Measurements from ENCODE around the gene FAM83D.
"Not testable (repeated sequence)": the region's sequence is repeated elsewhere in the genome, so short reads cannot be mapped to it uniquely, and the experiment has no call there.

Gene FAM83D

DNA sequence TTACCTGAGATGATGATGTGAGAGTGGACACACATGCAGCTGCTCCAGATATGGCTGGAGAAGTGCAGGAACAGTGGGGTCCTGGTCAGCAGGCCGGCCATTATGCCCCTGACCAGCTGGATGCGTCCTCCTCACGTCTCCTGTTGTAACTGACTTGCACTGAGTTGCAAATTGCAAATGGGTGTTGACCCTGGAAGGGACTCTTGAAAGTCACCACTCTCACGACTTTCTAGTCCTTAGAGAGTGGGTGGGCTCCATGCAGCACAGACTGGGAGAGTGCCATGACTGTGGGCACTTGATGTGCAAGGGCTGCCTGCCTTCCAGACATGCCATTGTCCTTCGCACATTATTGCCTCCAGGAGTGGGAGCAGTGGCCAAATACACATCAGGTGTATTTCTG is 10.8 kb downstream of the FAM83D start:
- DNase-seq: no peak

DNA sequence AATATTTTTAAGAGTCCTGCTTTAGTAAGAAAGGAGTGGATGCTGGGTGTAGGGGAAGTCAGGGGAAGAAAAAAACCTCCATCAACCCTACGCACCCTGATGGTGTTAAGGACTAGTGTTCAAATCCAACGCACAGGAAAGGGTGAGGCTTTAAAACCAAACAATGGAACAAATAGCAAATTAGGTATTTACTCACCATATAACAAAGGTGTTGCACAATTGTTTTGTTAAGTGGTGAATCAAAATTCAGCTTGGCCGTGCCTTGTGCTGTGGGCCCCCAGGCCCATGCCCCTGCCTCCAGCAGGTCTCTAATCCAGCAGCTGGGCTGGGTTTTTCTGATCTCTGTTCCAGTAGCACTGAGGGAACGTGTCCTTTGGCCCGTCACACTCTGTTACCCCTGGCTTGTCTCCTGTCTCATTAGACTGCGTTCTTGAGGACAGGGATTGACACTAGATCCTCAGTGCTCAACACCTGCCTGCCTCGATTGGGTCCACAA is 11.8 kb downstream of the FAM83D start:
- no peak for DNase-seq

DNA sequence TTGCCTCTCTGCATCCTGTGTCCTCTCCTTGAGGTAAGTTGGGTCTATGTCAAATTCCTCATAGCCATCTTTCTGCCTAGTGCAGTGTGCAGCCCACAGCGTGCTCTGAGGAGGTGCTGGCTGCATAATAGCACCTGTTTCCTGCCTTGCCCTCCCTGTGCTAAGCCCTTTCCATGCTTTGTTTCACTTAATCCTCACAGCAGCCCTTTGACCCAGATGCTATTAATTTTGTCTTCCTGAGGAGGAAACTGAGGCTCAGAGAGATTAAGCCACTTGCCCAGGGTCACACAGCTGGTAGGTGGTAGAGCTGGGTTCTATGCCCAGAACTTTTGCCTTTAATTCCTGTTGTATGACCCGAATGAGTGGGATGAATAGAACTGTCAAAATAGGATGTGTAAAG is 13.5 kb downstream of the FAM83D start:
- DNase-seq: no peak

DNA sequence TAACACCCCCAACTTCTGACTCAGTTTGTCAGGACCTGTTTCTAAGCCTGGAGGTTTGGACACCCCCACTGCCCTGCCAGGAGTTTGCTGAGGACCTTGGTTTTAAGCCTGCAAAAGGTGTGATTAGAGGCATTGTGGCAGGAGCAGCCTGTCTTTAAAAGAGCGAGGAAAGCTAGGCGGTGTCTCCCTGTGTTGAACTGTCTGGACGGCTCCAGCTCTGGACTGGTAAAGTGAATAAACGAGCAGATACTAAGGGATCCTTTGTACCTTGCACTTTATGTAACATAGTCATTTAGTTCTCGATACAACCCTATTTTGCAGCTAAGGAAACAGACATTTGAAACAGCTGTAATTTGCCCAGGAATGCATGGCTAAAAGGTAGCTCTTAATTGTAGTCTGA is 14.4 kb downstream of the FAM83D start:
- DNase-seq: no peak

DNA sequence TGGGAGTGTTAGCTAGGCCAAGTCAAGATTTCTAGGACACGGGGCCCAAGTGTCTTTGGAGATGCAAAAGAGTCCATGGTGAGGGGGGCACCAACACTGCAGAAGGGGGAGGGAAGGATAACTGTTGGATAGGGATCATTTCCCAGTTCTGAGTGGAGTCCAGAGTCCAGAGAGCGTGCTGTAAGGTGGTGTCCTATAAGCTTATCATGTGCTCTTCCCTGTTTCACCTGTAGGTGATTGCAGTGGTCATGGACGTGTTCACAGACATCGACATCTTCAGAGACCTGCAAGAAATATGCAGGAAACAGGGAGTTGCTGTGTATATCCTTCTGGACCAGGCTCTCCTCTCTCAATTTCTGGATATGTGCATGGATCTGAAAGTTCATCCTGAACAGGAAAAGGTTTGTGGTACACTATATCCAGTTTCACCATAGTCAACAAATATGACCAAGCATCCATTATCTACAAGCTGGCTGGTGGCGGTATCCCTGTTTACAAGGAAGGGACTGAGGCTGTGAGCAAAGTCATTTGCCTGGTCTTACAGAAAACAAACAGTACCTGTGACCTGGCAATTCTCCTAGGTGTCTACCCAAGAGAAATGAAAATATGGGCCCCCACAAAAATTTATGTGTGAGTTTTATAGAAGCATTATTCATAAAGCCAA is 15.6 kb downstream of the FAM83D start:
- DNase-seq: no peak

DNA sequence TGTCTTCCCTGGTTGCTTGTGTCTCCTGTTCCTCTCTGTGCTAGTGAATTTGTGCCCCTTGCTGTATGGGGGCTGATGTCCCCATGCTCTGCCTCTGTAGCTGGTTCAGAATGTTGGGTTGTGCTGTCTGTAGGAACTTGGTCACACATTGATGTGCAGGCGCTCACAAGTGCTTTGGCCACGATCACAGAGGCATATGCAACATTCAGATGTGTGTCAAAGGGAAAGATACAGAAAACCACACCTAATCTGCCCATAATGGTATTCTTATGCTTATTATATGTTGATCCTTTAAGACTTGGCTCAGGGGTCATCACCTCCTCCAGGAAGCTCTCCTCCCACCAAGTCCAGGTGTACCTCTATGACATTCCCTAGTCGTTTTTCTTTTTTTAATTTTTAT is 18.8 kb downstream of the FAM83D start:
- no peak for DNase-seq

DNA sequence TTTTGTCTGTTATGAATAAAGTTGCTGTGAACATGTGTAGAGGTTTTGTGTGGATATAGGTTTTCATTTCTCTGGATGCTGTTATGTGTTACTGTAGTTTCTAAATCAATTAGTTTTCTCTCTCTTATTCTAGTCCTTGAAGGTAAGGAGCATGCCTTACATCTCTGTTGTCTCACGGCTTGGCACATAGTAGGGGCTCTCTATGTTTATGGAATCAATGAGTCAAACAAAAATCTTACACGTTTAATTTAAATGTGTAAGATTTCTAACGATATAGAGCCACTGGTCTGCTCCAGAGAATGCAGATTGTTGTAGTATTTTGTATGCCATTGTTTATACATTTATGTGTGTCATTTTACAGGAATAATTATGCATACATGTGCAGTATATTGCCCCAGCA is 20.6 kb downstream of the FAM83D start:
- no peak for DNase-seq

DNA sequence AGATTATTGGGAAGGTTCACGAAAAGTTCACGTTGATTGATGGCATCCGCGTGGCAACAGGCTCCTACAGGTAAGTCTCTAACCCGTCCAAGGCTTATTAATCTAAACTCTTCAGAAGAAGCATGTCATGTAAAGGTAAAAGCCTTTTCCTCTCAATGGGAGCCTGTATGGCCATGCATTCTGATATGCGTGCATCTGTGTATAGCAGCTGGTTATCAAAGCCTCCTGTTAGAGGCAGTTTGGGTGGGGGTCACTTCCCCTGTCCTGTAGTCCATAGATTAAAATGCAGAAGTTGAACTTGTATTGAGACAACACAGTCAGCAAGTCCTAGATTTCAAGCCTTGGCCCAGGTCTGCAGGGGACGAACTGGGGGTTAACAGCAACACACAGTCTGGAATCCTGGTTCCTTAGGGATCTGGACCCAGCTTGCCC is 21.7 kb downstream of the FAM83D start:
- no peak for DNase-seq

DNA sequence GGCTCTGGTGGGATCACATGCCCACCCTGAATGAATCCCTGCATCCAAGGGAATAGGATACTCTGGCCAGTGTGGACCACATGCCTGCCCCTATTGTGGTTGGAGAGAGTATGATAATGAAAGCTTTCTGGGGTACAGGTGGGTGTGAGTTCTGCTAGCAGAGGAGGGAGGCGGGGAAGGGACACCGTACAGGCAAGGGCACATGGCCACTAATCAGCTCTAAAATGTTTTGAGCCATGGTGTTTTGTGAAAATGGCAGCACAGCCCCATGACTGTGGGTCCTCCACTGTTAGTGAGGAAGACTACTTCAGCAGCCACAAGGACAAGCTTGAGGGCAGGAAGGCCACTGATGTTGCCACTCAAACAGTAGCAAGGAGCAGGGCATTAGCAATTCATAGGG is 24.0 kb downstream of the FAM83D start:
- DNase-seq: no peak

DNA sequence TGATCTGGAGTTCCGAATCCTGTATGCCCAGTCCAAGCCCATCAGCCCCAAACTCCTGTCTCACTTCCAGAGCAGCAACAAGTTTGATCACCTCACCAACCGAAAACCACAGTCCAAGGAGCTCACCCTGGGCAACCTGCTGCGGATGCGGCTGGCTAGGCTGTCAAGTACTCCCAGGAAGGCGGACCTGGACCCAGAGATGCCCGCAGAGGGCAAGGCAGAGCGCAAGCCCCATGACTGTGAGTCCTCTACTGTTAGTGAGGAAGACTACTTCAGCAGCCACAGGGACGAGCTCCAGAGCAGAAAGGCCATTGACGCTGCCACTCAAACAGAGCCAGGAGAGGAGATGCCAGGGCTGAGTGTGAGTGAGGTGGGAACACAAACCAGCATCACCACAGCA is 25.4 kb downstream of the FAM83D start:
- no peak for DNase-seq

DNA sequence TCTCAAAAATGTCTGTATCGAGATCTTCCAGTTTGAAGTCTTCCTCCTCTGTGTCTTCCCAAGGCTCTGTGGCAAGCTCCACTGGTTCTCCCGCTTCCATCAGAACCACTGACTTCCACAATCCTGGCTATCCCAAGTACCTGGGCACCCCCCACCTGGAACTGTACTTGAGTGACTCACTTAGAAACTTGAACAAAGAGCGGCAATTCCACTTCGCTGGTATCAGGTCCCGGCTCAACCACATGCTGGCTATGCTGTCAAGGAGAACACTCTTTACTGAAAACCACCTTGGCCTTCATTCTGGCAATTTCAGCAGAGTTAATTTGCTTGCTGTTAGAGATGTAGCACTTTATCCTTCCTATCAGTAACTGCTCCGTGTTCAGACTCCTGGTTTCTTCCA is 25.9 kb downstream of the FAM83D start:
- no peak for DNase-seq

DNA sequence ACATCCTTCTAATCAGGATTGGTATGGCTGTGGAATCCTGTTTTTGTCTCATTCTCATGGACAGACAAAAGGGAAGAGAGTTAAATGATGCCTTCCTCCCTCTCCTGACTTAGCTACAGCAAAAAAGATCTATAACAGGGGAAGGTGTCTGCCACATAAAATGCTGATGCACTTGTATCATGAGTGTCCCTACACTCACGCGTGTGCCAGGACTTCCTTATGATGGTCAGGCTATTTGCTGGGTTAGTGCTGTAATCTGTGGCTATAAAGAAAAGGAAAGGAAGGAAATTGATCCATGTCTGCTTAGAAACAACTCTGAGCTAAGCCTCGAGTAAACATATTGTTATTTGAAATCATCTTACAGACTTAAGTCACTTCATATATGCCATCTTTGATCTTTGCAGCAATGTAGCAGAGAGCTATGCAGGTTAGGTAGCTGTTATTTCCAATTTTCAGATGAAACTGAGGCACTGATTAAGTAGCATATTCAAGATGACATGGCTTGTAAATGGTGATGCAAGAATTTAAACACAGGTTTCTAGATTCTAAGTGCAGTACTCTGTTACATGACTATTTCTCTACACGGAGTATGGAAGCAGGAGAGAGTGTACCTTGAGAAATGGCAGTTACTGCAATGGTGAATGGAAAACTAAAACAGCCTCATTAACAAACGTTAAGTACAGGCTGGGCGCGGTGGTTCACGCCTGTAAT is 27.6 kb downstream of the FAM83D start:
- DNase-seq: no peak

DNA sequence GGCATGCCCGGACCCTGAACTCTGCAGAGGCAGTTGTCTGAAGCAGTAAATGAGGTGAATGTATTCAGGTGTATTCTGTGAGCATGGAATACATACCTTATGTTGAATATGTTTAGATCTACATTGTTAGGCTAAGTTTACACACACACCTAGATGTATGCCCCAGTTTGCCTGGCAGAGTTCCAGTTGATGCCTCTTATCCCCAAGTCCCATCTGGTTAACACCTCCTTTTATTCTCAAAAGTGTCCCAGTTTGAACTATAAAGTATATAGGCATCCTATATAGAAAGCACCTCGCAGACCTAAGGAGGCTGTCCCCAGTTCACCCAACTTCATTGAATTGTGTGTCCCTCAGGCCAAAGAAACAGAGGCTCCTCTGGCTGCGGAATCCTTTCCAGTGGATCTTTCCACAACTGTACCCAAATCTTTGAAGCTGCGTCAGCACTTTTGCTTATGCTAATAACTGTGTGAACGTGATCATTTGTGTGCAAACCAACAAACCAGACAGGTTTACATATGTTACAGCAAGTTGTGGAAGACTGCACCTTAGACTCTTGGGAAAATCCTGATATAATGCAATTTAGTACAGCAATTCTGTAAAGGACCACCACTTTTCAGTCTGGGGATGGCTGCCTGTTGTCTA is 31.1 kb downstream of the FAM83D start:
- no peak for DNase-seq

DNA sequence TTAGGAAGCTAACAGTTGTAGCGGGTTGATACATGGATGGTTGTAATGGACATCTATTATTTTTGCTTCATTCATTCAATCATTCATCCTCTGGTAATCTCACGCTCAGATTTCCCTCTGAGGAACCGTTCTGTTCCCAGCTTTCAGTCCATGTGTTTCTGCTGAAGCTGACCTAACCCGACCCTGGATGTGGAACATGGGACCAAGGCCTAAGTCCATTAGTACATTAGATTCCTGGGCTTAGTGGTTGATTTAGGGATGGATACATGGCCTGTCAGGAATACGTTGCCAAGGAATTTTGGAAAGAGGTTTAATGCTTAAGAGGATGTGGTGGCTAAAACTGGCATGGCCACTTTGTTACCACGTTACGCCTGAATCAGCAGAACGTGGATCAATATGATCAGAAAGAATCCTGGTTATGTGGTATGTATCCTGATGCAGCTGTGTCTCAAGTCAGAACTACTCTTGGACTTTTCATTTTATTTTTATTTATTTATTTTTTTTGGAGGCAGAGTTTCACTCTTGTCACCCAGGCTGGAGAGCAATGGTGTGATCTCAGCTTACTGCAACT is 31.8 kb downstream of the FAM83D start:
- no peak for DNase-seq

DNA sequence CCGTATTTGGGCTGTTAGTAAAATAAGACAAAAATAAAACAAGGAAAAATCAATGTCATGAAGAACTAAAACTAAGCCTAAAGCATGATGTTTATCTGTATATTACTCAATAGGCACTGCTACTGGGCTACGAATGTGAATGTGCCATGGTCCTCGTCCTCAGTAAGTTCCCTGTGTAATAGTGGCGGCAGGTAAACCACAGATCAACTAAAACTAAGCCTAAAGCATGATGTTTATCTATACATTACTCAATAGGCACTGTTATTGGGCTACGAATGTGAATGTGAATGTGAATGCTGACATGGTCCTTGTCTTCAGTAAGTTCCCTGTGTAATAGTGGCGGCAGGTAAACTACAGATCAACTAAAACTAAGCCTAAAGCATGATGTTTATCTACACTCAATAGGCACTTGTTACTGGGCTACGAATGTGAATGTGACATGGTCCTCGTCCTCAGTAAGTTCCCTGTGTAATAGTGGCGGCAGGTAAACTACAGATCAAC is 34.0 kb downstream of the FAM83D start:
- not testable (repeated sequence) for DNase-seq

DNA sequence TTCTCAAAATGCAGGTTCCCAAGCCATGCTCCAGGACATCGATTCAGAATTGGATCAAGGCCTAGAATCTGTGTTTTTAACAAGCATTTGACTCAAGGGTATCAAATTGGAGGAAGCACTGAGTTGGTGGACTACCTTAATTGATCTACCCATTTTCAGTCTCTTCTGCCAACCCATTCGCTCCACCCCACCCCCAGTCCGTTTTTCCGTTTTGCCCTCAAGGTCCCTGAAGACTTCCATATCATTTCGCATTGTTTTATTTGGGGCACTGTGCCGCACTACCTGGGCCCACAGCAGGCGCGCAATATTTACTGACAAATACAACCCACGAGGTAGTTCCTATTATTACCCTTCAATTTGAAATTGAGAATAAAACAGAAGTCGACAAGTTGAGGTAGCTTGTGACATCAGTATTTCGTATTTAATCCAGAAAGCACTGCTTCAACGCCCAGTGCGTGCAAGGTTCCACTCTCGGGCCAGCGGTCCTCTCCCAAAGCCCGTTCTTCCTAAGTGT is 35.4 kb downstream of the FAM83D start:
- DNase-seq: no peak

DNA sequence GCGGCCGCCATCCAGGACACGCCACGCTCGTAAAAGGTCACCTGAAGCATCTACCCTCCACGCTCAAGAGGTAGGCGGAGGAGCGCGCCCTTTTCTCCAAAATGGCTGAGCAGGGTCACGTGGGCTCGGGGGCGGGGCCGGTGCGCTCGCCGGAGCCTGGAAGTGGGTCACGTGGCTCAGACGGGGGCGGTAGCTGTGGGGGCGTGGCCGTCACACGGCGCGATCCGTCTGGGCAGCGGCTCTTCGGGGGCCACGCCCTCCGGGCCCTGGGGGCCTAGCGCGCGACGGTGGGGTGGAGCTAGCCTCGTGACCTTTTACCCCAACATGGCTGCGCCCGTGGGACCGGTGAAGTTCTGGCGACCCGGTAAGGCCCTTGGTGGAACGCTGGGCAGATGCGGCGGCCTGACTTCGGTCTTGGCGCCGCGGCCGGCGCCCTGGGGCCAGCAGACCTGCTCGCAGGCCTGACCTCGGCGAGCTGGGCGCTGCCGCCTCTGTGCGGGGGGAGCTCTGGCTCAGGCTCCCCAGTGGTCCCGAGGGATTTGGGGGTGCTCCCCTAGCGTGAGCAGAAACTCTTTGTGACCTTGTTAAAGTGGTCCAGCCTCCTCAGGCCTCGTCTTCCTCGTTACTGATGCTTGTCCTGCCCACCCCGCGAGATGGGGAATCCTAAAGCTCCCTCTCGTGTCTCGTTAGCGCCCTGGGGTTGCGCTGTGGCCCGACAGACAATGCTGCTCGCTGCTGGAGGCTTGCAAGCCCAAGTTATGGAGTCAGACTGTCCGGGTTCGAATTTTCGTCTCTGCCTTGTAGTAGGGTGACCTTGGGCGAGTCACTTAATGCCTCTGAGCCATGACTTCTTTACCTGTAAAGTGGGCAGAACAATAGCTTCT is 36.1 kb downstream of the FAM83D start, which contains the start of gene DHX35:
DHX35 (plus strand) TSS at position 301 of the 884 bp plus-strand sequence; CDS start at position 325, 24 bp downstream.
- peak; percentile 98 for DNase-seq

DNA sequence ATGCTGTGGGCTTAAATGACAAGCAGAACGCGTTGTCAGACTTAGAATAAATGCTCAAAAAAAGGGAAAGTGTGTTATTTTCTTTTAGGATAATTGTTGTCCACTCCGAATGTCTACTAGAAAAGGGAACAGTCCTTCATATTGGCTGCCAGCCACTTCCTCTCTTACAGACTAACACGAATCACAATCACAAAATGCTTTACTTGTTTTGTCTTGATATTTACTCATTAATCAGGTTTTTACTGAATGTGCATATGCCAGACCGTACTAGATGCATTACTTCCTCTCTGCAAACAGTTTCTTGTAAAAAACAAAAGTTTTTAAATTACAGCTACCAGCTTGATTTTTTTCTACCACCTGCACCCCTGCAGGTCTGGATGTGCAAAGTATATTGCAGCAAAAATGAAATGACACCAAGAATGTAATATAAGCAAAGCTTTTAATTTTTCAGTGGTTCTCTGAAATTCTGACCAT is 36.7 kb downstream of the FAM83D start:
- DNase-seq: no peak

DNA sequence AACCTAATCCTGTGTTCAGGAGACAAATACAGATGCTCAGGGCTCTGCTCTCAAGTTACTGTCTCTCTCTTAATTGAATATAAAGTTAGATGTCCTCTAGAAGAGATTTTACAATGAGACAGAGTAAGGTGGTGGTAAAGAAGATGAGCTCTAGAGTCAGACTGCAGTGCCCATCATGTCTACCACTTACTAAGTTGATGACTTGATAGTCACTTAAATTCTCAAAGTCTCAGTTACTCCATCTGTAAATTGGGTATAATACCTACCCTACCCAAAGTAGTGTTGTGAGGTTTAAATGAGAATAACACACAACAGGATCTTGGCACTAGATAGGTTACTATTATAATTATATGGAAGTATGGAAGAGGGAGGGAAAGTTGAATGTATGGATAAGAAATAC is 37.5 kb downstream of the FAM83D start:
- DNase-seq: no peak

DNA sequence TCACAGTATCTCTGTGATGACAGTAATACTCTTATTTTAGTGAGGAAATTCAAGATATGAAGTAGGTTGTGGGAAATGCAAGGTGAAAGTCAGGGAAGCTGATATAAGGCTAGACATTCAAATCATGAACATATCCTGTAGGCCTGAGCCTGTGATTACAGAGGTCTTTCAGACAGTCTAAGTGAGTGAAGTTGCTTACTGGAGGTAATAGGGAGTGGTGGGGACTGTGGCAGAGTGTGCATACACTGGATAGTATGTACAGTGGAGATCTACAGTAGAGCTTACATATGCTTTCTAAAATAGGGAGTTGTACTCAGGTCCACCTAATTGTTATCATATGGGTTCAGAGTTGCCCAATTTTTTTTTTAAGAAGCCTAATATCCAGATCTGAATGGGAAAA is 39.0 kb downstream of the FAM83D start:
- DNase-seq: no peak

DNA sequence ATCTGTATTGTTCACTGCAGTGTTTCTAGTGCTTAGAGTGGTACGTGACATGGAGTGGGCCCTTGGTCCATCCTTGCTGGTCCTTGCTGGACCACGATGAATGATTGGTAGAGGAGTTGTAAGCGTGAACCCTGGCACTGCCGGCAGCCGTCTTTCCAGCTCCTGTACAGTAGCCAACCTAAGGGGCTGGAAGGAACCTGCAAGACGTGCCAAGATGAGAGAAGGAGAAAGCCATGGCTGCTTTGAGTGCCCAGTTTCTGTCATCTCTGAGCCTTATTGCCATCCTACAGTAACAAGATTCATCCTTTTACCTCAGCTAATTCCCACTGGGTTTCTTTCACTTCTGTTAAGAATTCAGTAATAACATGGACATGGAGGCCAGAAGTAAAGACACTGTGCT is 41.9 kb downstream of the FAM83D start:
- DNase-seq: no peak

DNA sequence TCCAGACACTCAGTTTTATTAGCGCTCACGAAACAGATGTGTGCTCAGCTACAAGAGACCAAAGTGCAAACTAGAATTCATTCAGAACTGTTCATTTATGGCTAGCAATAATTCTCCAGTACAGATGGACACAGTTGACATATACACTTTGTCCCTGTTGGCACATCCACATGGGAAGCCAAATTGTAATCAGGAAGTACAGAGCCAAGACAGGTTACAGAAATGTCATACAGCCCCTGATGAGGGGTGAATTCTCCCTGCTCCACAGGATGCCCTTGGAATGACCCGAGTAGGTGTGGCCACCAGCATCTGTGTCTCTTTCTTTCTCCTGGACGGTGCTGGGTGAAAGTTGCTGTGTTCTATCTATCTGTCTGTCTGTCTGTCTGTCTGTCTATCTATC is 43.5 kb downstream of the FAM83D start:
- no peak for DNase-seq

All from left hindlimb (tissue), 1 donor.